Measurements from ENCODE around the gene KIAA0753. TPM values are rescaled to one million over a fixed set of nuclear protein-coding genes. Genes with fewer than 3 reads are reported as not detected.
A peak's percentile ranks its signal among the peaks of the same experiment; 100 is the strongest.

KIAA0753 gene
- total RNA-seq, 2 donors from 2014 or later: 37.2 to 50.1 TPM

DNA sequence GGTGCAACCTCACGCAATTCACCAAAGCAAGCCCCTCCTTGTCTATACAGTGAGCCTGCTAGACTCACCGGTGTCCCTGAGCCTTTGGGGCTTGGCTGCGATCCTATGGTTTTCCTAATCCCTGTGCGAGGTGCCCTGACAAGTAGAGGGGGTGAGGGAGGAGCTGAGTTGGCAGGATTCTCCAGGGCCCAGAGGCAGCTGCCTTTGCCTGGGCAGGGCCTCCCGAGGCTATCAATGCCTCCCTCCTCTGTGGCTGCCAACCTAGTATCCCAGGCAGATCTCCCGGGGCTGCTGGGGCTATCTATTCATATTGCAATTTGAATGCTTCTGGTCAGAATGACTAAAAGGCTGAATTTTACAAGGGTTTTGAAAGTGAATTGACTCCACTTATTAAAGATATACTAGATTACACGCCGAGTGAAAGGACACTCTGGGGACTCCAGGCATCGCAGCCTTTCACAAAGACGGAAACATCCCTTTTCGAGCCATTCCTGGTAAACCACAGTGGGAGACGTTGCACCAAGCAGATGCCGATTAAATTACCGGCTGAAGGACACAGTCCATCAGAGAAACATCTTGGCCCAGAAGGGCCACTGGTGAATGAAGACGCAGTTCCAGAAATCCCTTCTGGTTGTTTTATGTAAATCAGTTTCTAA is 72.9 kb downstream of the KIAA0753 start:
- peak; percentile 76 for DNase-seq
- Mint-ChIP-seq H3K9me3 (no peaks in the 10 kb centered on the region), H3K4me3 (no peak overlapping the region), H3K27ac (no peak overlapping the region), H3K36me3 (ENCODE audit: low read depth) (no peaks in the 10 kb centered on the region), H3K27me3 (ENCODE audit: insufficient read depth) (no peaks in the 10 kb centered on the region), H3K4me1 (peaks cover 10% of the 10 kb centered on the region)
- Histone ChIP-seq H3K9me3 (ENCODE audit: control insufficient read depth, low read length) (no peaks in the 10 kb centered on the region), H3K4me3 (ENCODE audit: low read length) (no peak overlapping the region), H3K27me3 (ENCODE audit: control insufficient read depth, insufficient read depth, low read length, poor library complexity, severe bottlenecking) (no peaks in the 10 kb centered on the region), H3K36me3 (ENCODE audit: control insufficient read depth, insufficient read depth, low read length) (no peaks in the 10 kb centered on the region), H3K4me1 (ENCODE audit: control insufficient read depth, insufficient read depth, low read length) (no peaks in the 10 kb centered on the region), H3K27ac (ENCODE audit: low read depth, low read length) (no peak overlapping the region), H3K9ac (ENCODE audit: extremely low read depth, low read length, poor library complexity, severe bottlenecking) (no peak overlapping the region)
- WGBS, 2 experiments (ENCODE audit: insufficient coverage in 1 of 2, insufficient read length in 1 of 2): 73 to 75% methylated on average over 11 to 15 of the region's 15 CpGs
- TF ChIP-seq, protein P1, sequence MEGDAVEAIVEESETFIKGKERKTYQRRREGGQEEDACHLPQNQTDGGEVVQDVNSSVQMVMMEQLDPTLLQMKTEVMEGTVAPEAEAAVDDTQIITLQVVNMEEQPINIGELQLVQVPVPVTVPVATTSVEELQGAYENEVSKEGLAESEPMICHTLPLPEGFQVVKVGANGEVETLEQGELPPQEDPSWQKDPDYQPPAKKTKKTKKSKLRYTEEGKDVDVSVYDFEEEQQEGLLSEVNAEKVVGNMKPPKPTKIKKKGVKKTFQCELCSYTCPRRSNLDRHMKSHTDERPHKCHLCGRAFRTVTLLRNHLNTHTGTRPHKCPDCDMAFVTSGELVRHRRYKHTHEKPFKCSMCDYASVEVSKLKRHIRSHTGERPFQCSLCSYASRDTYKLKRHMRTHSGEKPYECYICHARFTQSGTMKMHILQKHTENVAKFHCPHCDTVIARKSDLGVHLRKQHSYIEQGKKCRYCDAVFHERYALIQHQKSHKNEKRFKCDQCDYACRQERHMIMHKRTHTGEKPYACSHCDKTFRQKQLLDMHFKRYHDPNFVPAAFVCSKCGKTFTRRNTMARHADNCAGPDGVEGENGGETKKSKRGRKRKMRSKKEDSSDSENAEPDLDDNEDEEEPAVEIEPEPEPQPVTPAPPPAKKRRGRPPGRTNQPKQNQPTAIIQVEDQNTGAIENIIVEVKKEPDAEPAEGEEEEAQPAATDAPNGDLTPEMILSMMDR (conservative IDR thresholded peaks at IDR 0.05): no peak

DNA sequence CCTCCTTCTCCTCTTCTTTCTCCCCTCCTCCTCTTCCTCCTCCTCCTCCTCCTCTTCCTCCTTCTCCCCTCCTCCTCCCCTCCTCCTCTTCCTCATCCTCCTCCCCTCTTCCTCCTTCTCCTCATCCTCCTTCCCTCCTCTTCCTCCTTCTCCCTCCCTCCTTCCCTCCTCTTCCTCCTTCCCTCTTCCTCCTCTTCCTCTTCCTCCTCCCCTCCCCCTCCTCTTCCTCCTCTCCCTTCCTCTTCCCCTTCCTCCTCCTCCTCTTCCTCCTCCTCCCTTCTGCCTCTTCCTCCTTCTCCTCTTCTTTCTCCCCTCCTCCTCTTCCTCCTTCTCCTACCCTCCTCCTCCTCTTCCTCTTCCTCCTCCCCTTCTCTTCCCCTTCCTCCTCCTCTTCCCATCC is 79.1 kb downstream of the KIAA0753 start:
- TF ChIP-seq, protein P1 (conservative IDR thresholded peaks at IDR 0.05): no peak
- Histone ChIP-seq H3K36me3 (ENCODE audit: control insufficient read depth, insufficient read depth, low read length) (no peaks in the 10 kb centered on the region), H3K4me1 (ENCODE audit: control insufficient read depth, insufficient read depth, low read length) (no peaks in the 10 kb centered on the region), H3K27me3 (ENCODE audit: control insufficient read depth, insufficient read depth, low read length, poor library complexity, severe bottlenecking) (peaks cover 42% of the 10 kb centered on the region), H3K27ac (ENCODE audit: low read depth, low read length) (no peak overlapping the region), H3K4me3 (ENCODE audit: low read length) (no peak overlapping the region), H3K9ac (ENCODE audit: extremely low read depth, low read length, poor library complexity, severe bottlenecking) (no peak overlapping the region), H3K9me3 (ENCODE audit: control insufficient read depth, low read length) (no peaks in the 10 kb centered on the region)
- Mint-ChIP-seq H3K27me3 (ENCODE audit: insufficient read depth) (peaks cover 47% of the 10 kb centered on the region), H3K9me3 (no peaks in the 10 kb centered on the region), H3K27ac (no peak overlapping the region), H3K4me1 (peaks cover 1% of the 10 kb centered on the region), H3K36me3 (ENCODE audit: low read depth) (no peaks in the 10 kb centered on the region), H3K4me3 (no peak overlapping the region)
- no peak for DNase-seq

DNA sequence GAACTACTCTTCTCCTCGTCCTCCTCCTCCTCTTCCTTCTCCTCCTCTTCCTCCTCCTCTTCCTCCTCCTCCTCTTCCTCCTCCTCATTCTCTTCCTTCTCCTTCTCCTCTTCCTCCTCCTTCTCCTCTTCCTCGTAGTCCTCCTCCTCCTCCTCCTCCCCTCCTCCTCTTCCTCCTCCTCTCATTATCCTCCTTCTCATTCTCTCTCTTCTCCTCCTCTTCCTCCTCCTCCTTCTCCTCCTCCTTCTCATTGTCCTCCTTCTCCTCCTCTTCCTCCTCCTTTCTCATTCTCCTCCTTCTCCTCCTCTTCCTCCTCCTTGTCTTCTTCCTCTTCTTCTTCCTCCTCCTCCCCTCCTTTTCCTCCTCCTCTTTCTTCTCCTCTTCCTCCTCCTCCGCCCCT is 80.0 kb downstream of the KIAA0753 start:
- no peaks in the 10 kb centered on the region for H3K36me3 ChIP-seq (ENCODE audit: control insufficient read depth, insufficient read depth, low read length)
- H3K27me3 Mint-ChIP-seq (ENCODE audit: insufficient read depth): peaks cover 48% of the 10 kb centered on the region
- H3K4me1 Mint-ChIP-seq: peaks cover 1% of the 10 kb centered on the region
- no peaks in the 10 kb centered on the region for H3K36me3 Mint-ChIP-seq (ENCODE audit: low read depth)
- TF ChIP-seq, protein P1 (conservative IDR thresholded peaks at IDR 0.05): no peak
- H3K27ac Mint-ChIP-seq: no peak overlapping the region
- H3K27me3 ChIP-seq (ENCODE audit: control insufficient read depth, insufficient read depth, low read length, poor library complexity, severe bottlenecking): peaks cover 49% of the 10 kb centered on the region
- no peak overlapping the region for H3K9ac ChIP-seq (ENCODE audit: extremely low read depth, low read length, poor library complexity, severe bottlenecking)
- H3K9me3 Mint-ChIP-seq: no peaks in the 10 kb centered on the region
- H3K4me3 Mint-ChIP-seq: no peak overlapping the region
- WGBS, 2 experiments (ENCODE audit: insufficient coverage in 1 of 2, insufficient read length in 1 of 2): 80 to 82% methylated on average over 3 of the region's 3 CpGs
- peak; percentile 14 for DNase-seq
- H3K4me1 ChIP-seq (ENCODE audit: control insufficient read depth, insufficient read depth, low read length): no peaks in the 10 kb centered on the region
- no peak overlapping the region for H3K27ac ChIP-seq (ENCODE audit: low read depth, low read length)
- H3K9me3 ChIP-seq (ENCODE audit: control insufficient read depth, low read length): no peaks in the 10 kb centered on the region
- no peak overlapping the region for H3K4me3 ChIP-seq (ENCODE audit: low read length)

Measured in endodermal cell (in vitro differentiated cells).